Activated CD8-positive, alpha-beta memory T cell treated with anti-CD3 and anti-CD28 coated beads, Interleukin-2, amount 50 U/mL, for 1 hour (primary cell): Measurements from ENCODE around the gene NKAPL.

ENCODE experiments used
- DNase-seq: peaks from one replicate; pipeline ENCODE4 v3.0.0-alpha.2; 2020; ENCODE audit errors: extremely low read depth

The NKAPL gene

GRCh38 chr6:28245206-28245941 lies 13.7 kb upstream of the NKAPL start:
- DNase-seq, result no peak

DNA sequence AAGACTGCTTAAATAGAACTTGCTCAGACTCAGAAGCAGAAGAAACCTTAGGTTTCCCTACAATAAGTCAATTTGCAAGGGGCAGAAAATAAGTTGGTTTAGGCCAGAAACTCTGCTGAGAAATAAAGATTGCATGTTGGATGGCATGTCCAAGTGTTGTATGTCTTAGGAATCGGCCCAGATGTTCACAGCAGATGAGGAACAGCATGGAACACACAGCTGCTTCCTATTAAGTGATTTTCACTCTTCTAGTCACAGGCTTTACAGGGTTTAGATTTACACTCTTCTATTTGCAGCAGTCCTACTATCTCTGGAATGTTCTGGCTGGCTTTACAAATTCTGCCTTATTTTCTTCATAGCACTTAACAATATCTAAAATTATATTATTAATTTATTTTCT lies 10.2 kb upstream of the NKAPL start:
- no peak for DNase-seq

DNA sequence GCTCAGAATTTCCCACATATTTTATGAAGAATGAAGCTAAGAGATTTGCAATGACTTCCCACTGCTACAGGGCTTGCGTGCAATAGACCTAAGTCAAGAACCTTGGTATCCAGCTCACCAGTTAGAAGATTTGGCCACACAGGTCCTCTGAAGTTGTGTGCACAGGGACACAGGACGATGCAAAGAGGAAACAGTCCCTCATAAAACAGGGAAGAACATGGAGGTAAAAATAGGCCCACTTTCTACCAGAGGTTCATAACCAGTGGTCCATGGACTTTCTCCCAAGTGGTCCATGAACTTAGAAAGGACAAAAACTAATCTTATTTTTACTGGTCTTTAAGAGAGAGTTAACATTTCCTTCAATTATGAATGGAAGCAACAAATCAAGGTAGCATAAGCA lies 8.3 kb upstream of the NKAPL start:
- no peak for DNase-seq

- DNase-seq, result no peak
These were observed 7.5 kb upstream of the NKAPL start for GRCh38 chr6:28251661-28252008.

DNA sequence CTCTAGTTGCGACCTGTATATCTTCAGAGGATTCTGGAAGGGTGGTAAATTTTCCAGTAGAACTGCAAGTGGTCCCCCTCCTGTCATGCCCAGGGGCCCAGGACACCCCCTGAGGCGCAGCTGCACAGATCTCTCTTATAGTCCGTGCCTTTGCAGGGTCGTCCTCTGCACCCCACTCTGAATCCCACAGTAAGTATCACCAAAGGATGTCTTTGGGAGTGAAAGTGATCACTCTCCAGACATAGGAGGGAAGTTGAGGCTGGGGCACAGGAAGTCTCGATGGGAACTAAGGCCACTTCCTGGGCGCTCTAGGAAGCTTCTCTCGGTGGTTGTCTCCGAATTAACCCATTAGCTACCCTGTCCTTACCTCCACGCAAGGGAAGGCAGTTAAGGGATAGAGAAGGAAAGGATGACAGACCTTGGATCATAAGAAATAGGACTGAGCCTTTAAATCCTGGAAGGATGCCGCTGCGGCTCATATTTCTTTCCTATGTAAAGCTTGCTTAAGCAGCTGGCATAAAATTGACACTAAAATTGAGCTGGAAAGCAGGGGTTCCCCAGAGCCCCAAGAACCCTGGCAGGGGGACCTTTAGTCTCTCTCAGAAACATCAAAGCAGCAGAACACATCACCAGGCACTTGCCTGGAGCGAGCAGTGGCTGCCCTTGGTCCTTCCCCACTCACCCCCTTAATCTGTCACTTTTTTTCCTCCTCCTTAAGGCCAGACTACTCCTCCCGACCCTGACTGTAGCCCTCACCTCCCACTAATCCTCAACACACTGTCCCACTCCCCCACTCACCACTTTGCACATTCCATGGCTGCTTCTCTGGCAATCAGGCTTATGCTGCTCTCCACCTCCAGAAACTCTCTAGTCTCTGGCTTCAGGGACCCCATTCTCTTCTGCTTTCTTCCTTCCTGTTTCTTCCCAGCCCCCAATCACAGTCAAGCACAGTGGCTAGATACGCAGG lies 6.8 kb upstream of the NKAPL start, which contains the start of gene ZKSCAN4:
Gene ZKSCAN4, minus strand, starts transcription at position 261 of the 967 bp plus-strand sequence. CDS start 289 bp downstream, outside the sequence.
- DNase-seq, result peak; percentile 26

- no peak for DNase-seq
These were observed 5.0 kb upstream of the NKAPL start for GRCh38 chr6:28254121-28254519.

DNA sequence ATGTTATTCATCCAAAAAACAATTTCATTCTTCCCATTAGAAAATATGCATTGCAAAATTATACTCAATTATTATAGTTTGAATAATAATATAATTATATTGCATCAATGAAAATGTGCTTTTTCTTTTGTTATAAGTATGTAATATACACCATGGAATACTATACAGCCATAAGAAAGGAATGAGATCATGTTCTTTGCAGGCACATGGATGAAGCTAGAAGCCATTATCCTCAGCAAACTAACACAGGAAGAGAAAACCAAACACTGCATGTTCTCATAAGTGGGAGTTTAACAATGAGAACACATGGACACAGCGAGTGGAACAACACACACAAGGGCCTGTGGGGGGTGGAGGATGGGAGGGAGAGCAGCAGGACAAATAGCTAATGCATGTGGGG lies 2.1 kb upstream of the NKAPL start:
- no peak for DNase-seq

DNA sequence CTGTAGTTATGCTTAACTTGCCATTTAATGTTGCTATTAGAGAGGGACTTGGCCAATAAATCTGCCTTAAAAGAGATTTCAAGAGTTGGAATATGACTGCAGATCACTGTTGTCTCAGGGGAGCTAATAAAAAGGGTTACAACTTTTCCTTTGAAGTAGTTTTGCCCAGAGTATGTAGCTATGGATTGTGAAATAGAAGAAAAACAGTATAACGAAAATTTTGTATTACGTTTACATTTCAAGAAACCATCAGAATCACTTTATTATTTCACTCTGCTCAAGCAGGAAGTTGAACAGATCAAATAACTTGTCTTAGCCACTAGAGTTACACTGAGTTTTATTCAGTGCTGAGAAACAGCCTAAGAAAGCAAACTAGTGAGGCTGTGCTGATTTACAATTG lies 4.8 kb downstream of the NKAPL start:
- DNase-seq, result no peak

- DNase-seq, result no peak
These were observed 5.8 kb downstream of the NKAPL start for GRCh38 chr6:28264834-28265401.

DNA sequence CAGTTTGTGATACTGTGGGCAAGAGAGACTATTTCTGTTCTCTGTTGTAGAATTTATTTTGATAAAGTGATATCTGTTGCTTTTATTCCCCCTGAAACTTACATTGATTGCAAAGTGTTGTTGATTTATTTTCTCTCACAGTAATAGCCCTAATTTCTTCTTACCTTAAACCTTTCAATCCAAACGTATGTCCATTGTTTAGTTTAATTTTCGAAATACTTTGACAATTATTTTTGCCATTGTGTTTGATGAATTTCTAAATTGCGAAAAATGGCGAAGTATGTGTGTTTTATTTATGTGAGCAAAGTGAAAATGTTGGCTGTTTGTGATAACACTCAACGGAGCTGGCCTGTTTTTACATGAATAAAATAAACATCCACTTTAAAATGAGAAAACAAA lies 7.5 kb downstream of the NKAPL start:
- DNase-seq, result no peak

GRCh38 chr6:28266962-28267694 lies 8.0 kb downstream of the NKAPL start, which contains the start of gene ZSCAN26:
TSS of gene ZSCAN26 (plus strand) at chr6:28267143. CDS start at chr6:28271920, 4,777 bp downstream.
- DNase-seq, result peak; percentile 61

DNA sequence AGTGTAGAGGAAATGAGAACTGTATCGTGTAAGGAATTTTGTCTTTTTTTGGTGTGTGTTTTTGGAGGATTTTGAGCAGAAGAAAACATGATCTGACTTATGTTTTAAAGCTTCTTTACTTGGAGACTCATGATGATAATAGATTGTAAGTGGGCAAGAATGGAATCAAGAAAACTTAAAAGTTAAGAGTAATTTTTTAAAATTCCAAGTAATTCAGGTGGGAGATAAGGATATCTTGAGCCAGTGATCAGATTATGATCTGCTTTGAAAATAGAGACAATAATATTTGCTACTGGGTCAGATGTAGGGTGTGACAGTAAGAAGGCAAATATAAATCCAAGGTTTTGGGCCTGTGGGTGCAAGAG lies 8.6 kb downstream of the NKAPL start:
- DNase-seq, result no peak

GRCh38 chr6:28269492-28269891 lies 10.4 kb downstream of the NKAPL start:
- DNase-seq, result no peak

DNA sequence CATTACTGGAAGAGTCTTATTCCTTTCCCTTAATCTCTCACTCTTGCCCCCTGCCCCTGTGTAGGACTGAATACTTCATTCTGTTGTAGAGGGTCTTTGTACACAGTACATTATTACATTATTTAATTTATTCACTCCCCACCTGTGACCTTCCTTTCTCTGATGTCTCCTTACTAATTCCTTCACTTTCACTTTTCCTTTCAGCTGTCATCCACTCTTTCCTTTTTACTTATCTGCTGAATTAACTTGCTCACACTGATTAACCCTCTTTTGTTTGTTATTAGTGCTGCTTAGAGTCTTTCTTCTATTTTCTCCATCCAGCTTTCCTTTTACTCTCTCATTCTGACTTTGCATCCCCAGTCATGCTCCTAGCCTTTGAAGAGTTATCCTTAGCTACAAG lies 15.8 kb downstream of the NKAPL start:
- DNase-seq, result no peak

DNA sequence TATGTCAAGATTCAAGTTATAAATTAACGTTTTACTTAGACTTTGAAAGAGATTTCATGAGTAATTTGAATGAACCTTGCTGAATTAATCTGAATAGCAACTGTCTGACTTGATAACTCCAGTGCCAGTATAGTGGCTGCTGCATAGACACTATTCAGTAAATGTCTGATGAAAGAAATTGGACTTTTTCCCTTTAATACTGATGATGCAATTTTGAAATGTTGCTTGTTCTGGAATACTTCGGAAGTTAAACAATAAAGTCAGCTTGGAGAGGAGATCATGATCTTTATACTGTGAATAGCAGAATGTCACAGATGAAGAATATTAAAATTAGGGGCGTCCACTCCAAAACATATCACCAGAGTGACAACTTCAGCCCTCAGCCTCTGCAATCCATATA lies 18.6 kb downstream of the NKAPL start:
- no peak for DNase-seq

GRCh38 chr6:28280595-28281287 lies 21.6 kb downstream of the NKAPL start:
- no peak for DNase-seq

GRCh38 chr6:28281288-28282064 lies 22.4 kb downstream of the NKAPL start, which contains the start of gene PGBD1:
TSS of gene PGBD1 (plus strand) at chr6:28281572. CDS start at chr6:28283814, 2,242 bp downstream.
- DNase-seq, result no peak

DNA sequence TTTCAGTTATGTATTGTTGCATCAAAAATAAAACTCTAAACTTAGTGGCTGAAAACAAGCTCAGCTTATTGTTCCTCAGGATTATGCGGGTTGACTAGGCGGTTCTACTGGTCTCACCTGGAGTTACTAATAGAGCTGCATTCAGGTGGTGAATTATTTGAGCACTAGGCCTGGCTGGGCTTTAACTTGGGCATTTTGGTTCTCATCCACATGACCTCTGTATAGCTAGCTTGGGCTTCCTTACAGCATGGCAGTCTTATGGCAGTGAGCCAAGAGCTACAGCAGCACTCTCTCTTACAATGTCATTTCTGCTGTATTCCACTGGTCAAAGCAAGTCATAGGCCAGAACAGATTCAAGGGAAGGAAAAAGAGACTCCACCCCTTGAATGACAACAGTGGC lies 23.8 kb downstream of the NKAPL start:
- no peak for DNase-seq

DNA sequence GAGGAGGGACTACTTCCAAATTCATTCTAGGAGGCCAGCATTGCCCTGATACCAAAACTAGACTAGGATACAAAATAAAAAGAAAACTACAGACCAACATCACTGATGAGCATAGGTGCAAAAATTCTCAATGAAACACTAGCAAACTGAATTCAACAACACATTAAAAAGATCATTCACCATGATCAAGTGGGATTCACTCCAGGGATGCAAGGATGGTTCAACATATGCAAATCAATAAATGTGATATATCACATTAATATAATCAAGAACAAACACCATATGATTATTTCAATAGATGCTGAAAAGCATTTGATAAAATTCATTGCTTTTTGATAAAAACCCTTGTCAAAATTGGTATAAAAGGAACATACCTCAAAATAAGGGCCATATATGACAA lies 32.5 kb downstream of the NKAPL start:
- DNase-seq, result no peak

DNA sequence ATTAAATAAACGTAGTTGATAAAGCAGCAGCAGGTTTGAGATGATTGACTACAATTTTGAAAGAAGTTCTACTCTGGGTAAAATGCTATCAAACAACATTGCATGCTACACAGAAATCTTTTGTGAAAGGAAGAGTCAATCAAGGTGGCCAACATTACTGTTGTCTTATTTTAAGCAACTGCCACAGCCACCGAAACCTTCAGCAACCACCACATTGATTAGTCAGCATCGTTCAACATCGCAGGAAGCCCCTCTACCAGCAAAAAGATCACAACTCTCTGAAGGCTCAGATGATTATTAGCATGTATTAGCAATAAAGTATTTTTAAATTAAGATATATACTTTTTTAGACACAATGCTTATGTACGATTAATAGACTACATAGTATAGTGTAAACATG lies 36.2 kb downstream of the NKAPL start:
- no peak for DNase-seq
